Activated CD8-positive, alpha-beta T cell treated with anti-CD3 and anti-CD28 coated beads for 36 hours (primary cell): Measurements from ENCODE around the gene ALG6. TPM values are rescaled to one million over a fixed set of nuclear protein-coding genes. Genes with fewer than 3 reads are reported as not detected.

Source experiments
- ATAC-seq: fragments of 200-7000 bp; cut with Tn5 transposase; one replicate; pipeline ENCODE4 v1.10.0; 2021; ENCODE audit warnings: mild to moderate bottlenecking, moderate library complexity
- CTCF ChIA-PET: fragments of 350-600 bp; sonication (Branson Sonifier 250); formaldehyde crosslinking; loops from one replicate; lab custom pipeline; 2021; ENCODE audit warnings: antibody characterized with exemption; lab: Charles Lee
- POLR2A ChIA-PET: fragments of 350-600 bp; sonication (Branson Sonifier 250); formaldehyde crosslinking; loops from one replicate; lab custom pipeline; 2021; ENCODE audit warnings: antibody characterized with exemption; lab: Charles Lee
- DNase-seq: peaks from one replicate; pipeline ENCODE4 v3.0.0-alpha.2; 2020
- H3K27ac Mint-ChIP-seq: one replicate; pipeline ENCODE4 v1.8.0; 2021; ENCODE audit warnings: mild to moderate bottlenecking, mixed read lengths
- H3K27me3 Mint-ChIP-seq: one replicate; pipeline ENCODE4 v1.8.0; 2021; ENCODE audit warnings: mixed read lengths
- H3K36me3 Mint-ChIP-seq: one replicate; pipeline ENCODE4 v1.8.0; 2021; ENCODE audit warnings: low read depth, mixed read lengths
- H3K4me1 Mint-ChIP-seq: one replicate; pipeline ENCODE4 v1.8.0; 2021; ENCODE audit warnings: low read depth, mixed read lengths
- H3K4me3 Mint-ChIP-seq: one replicate; pipeline ENCODE4 v1.8.0; 2021; ENCODE audit warnings: mild to moderate bottlenecking, moderate library complexity, mixed read lengths
- H3K9me3 Mint-ChIP-seq: one replicate; pipeline ENCODE4 v1.8.0; 2021; ENCODE audit warnings: mixed read lengths
- CTCF ChIP-seq: fragments of 200-600 bp; IDR thresholded peaks from one replicate; pipeline ENCODE4 v1.8.0; 2022; ENCODE audit warnings: antibody characterized with exemption, mild to moderate bottlenecking
- intact Hi-C: fragments of 100-400 bp; cut with micrococcal nuclease; formaldehyde crosslinking; loops from one replicate; pipeline ENCODE4 v1.10.0; 2022
- total RNA-seq, 2 experiments: library from RNA; stranded (reverse); gene quantifications; one replicate each; pipeline ENCODE4 v1.2.3, GENCODE V29; 2021

The ALG6 gene
- total RNA-seq, 2 experiments from 2014 or later: 15.1 to 17.7 TPM

DNA sequence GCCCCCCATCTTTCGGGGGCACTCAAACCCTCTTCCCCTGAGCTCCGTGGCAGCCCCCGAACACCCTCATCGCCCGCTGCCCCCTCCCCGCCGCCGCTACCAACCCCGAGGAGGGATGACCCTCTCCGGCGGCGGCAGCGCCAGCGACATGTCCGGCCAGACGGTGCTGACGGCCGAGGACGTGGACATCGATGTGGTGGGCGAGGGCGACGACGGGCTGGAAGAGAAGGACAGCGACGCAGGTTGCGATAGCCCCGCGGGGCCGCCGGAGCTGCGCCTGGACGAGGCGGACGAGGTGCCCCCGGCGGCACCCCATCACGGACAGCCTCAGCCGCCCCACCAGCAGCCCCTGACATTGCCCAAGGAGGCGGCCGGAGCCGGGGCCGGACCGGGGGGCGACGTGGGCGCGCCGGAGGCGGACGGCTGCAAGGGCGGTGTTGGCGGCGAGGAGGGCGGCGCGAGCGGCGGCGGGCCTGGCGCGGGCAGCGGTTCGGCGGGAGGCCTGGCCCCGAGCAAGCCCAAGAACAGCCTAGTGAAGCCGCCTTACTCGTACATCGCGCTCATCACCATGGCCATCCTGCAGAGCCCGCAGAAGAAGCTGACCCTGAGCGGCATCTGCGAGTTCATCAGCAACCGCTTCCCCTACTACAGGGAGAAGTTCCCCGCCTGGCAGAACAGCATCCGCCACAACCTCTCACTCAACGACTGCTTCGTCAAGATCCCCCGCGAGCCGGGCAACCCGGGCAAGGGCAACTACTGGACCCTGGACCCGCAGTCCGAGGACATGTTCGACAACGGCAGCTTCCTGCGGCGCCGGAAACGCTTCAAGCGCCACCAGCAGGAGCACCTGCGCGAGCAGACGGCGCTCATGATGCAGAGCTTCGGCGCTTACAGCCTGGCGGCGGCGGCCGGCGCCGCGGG, 44.2 kb upstream of the ALG6 start:
- Mint-ChIP-seq H3K27ac (no peak overlapping the region), H3K27me3 (peaks cover 69% of the 10 kb centered on the region), H3K4me1 (peaks cover 36% of the 10 kb centered on the region), H3K36me3 (peaks cover 25% of the 10 kb centered on the region), H3K4me3 (peak overlapping the region; percentile 70), H3K9me3 (peaks cover 11% of the 10 kb centered on the region)
- DNase-seq (peak; percentile 54), ATAC-seq (no peak)
- CTCF ChIA-PET: interaction anchor here (1.2 kb wide), 1 partner anchor 9 kb away, joined by 6 read pairs; no protein-coding TSS in a partner anchor
- intact Hi-C loops: loop anchor here (10.0 kb wide), 1 partner anchor 202 kb away; the partner anchor contains the start of genes EFCAB7 and ITGB3BP
- POLR2A ChIA-PET: no interaction called here
- TF ChIP-seq CTCF: no peak

- DNase-seq (no peak), ATAC-seq (no peak)
- peak overlapping the region; percentile 59 for H3K4me3 Mint-ChIP-seq
- ChIA-PET CTCF (interaction anchor here (1.1 to 1.2 kb wide), 2 partner anchors 8 to 214 kb away, joined by 3 to 6 read pairs; no protein-coding TSS in a partner anchor), POLR2A (interaction anchor here (1.0 kb wide), 1 partner anchor 199 kb away, joined by 3 read pairs; the partner anchor contains the start of genes EFCAB7 and ITGB3BP)
- H3K27me3 Mint-ChIP-seq: peaks cover 69% of the 10 kb centered on the region
- H3K4me1 Mint-ChIP-seq: peaks cover 32% of the 10 kb centered on the region
- intact Hi-C loops: loop anchor here (10.0 kb wide), 1 partner anchor 201 kb away; the partner anchor contains the start of genes EFCAB7 and ITGB3BP
- H3K9me3 Mint-ChIP-seq: peaks cover 10% of the 10 kb centered on the region
- H3K27ac Mint-ChIP-seq: no peak overlapping the region
- H3K36me3 Mint-ChIP-seq: peaks cover 26% of the 10 kb centered on the region
- no peak for TF ChIP-seq CTCF
Measured at GRCh38 chr1:63323865-63324778, 43.3 kb upstream of the ALG6 start.

DNA sequence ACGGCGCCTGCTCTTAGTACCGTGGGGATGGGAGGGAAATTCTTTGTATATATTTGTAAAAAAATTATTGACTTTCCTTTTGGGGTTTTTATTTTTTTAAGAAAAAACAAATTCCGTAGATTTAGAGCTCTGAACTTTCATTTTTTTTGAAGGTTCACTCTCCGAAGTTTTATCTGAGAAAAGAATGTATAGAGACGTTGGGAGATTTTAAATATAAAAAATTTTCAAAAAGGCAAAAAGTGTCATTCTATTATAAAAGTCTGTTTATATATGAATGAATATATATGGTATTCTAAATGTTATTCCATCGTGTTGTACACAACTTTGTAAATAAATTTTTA, 42.7 kb upstream of the ALG6 start:
- Mint-ChIP-seq H3K27ac (no peak overlapping the region), H3K4me3 (peak overlapping the region; percentile 59), H3K27me3 (peaks cover 69% of the 10 kb centered on the region), H3K36me3 (peaks cover 23% of the 10 kb centered on the region), H3K4me1 (peaks cover 32% of the 10 kb centered on the region), H3K9me3 (peaks cover 7% of the 10 kb centered on the region)
- intact Hi-C loops: loop anchor here (5.0 to 10.0 kb wide), 2 partner anchors 118 to 200 kb away; partner anchors contain the start of genes EFCAB7 and ITGB3BP
- no peak for DNase-seq
- ChIA-PET POLR2A (interaction anchor here (1.0 kb wide), 1 partner anchor 199 kb away, joined by 3 read pairs; the partner anchor contains the start of genes EFCAB7 and ITGB3BP), CTCF (interaction anchor here (1.1 to 5.2 kb wide), 2 partner anchors 7 to 213 kb away, joined by 3 to 39 read pairs; no protein-coding TSS in a partner anchor)
- TF ChIP-seq CTCF: no peak
- no peak for ATAC-seq

GRCh38 chr1:63325279-63325985, 42.0 kb upstream of the ALG6 start:
- no peak overlapping the region for H3K27ac Mint-ChIP-seq
- H3K4me3 Mint-ChIP-seq: no peak overlapping the region
- peaks cover 66% of the 10 kb centered on the region for H3K27me3 Mint-ChIP-seq
- no peak for DNase-seq
- POLR2A ChIA-PET: no interaction called here
- ATAC-seq: no peak
- CTCF ChIA-PET: interaction anchor here (1.1 to 5.2 kb wide), 3 partner anchors 8 to 212 kb away, joined by 3 to 39 read pairs (median 3); no protein-coding TSS in a partner anchor
- H3K9me3 Mint-ChIP-seq: peaks cover 7% of the 10 kb centered on the region
- H3K4me1 Mint-ChIP-seq: peaks cover 29% of the 10 kb centered on the region
- TF ChIP-seq CTCF: no peak
- peaks cover 23% of the 10 kb centered on the region for H3K36me3 Mint-ChIP-seq
- intact Hi-C loops: loop anchor here (5.0 to 10.0 kb wide), 2 partner anchors 117 to 199 kb away; partner anchors contain the start of genes EFCAB7 and ITGB3BP
